Mucosa of gallbladder (tissue), 1 donor: Measurements from ENCODE around the gene FBLN1. TPM values are rescaled to one million over a fixed set of nuclear protein-coding genes. Genes with fewer than 3 reads are reported as not detected.
"Not testable (repeated sequence)": the region's sequence is repeated elsewhere in the genome, so short reads cannot be mapped to it uniquely, and the experiment has no call there.

Experiments
- DNase-seq: peaks from one replicate; pipeline ENCODE4 v3.0.0-alpha.2; 2020; ENCODE audit warnings: low spot score
- total RNA-seq: library from RNA; stranded (reverse); gene quantifications from one replicate; pipeline ENCODE4 v1.2.1, GENCODE V29; 2021
- donor health status: DM: no; HTN: no; CAD: no.

The FBLN1 gene
- total RNA-seq, 1 donor from 2014 or later: 427 TPM

DNA sequence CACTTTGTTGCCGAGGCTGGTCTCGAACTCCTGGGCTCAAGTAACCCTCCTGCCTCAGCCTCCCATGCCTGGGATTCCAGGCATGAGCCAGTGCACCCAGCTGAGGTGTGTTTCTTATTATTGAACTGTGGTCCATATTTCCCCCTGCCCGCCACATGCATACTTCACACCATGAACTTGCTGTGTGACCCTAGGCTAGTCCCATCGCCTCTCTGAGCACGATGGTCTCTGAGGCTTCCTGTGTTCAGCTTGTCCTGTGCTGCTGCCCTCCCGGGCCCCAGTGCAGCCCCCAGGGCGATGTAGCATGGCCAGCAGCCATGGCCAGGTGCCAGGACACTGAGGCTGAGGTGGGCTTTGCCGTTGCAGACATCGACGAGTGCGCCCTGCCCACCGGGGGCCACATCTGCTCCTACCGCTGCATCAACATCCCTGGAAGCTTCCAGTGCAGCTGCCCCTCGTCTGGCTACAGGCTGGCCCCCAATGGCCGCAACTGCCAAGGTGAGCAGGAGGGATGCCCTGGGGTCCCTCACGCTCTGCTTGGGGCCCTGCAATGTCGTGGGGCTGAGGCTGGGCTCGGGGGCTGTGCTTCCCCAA lies 45.7 kb downstream of the FBLN1 start:
- no peak for DNase-seq

DNA sequence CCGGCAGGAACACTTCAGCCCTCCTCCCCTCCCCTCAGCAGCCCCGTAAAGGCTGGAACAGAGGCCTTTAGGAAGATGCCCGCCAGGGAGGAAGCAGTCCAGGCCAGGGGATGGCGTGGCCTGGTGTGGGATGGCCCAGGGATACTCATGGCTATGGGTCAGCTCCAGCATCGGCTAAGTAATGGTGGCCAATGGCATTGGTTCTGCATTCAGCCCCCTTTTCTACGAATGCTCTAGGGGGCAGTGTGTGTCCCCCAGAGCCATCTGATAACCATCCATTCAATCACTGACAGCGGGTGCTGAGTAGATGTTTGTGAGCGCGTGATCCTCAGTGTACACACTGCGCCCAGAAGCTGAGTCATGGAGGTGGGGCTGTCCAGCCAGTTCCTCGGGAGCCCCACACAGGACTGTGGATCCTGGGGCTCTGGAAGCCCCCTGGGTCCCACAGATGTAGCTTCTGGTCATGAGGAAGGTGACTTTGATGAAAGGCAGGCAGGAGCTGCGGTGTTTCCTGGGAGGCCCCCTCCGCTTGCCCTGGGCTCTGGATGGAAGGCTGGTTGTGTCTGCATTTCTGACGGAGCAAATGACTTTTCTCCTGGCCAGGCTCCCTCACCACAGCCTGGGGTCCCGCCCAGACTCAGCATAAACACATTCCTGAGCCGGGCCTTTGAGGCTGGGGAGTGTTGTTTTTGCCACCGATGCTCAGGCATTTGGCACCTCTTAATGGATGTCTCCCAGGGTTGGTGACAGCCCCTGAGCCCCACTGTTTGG lies 46.5 kb downstream of the FBLN1 start:
- DNase-seq: peak; percentile 79

DNA sequence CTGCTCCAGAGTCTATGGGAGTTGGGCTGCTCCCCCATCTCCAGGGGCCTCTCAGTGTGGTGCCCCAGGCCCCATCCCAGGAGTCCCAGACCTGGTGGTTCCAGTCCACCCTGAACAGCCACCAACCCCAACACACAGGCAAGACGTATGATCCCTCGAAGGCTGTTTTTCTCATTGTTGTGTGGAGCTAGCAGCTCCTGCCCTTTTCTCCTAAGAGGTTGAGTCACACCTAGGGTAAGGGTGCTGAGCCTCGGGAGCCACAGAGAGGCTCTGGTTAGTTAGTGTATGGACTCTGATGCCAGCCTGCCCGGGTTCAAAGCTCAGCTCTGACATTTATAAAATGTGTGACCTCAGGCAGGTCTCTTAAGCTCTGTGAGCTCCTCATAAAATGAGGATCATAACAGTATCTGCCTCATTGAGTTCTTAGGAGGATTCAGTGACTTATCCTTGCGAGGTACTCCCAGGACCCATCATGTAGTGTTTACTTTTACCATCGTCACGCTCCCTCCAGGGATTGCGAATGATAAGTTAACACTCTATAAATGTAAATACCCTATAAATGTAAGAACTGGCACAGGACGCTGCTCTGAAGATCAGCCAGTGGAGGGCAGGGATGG lies 47.2 kb downstream of the FBLN1 start:
- DNase-seq: no peak

DNA sequence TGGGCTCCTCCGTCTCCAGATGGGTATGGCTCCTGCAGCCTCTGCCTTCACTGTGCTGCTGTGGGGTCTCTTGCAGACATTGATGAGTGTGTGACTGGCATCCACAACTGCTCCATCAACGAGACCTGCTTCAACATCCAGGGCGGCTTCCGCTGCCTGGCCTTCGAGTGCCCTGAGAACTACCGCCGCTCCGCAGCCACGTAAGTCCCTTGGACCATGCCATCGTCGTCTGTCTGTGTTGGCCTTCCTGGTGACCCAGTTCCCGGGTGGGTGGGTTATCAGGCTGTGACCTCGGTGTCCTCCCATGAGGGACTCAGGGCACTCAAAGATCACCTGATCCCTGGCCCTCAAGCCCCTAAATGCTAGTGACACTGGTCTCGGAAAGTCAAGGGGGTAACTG lies 47.7 kb downstream of the FBLN1 start:
- DNase-seq: no peak

DNA sequence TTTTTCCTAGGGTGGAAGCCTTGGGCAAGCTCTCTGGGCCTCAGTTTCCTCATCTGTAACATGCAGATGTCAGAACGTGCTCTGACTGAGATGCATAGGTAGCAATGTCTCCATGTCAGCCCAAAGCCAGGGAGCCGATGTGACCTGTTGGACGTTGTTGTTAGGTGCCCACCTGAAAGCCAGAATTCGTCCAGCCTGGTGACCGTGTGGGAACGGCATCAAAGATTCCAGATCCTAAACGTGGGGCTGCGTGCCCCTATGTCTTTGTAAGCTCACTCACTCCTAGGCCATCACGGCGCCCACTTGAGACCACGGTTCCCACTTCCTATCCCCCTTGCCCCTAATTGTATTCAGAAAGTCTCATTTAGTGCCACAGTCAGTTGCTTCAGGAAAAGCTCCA lies 48.2 kb downstream of the FBLN1 start:
- no peak for DNase-seq

DNA sequence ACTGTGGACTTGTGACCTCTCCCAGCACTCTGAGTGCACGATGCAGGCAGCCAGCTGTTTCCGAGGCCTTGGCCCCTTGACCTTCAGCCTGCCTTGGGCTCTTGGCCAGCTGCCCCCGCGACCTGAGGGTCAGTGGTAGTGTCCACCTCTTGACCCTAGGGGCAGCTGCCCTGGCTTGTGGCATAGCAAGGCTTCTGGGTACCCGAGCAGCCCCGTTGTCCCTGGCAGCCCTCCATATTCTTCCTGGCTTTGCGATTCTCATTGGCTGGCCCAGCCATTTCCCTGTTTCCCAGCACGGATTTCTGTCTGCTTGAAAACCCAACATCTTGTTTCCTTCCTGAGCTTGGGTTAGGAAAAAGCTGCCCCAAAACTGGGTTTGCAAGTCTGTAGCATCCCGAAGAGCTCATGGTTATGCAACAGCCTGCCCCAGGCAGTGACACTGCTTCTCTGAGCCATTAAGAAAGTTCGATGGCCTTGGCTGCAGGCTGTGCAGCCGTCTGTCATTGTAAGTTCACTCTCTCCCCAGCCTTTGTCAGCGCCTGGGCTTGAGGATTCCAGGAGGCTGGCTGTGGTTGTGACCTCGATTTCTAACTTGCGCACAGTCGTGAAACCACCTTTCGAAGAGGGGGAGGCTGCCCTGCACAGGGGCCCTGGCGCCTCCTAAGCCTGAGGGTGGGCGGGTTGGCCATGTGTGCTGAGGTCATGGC lies 48.8 kb downstream of the FBLN1 start:
- DNase-seq: no peak

DNA sequence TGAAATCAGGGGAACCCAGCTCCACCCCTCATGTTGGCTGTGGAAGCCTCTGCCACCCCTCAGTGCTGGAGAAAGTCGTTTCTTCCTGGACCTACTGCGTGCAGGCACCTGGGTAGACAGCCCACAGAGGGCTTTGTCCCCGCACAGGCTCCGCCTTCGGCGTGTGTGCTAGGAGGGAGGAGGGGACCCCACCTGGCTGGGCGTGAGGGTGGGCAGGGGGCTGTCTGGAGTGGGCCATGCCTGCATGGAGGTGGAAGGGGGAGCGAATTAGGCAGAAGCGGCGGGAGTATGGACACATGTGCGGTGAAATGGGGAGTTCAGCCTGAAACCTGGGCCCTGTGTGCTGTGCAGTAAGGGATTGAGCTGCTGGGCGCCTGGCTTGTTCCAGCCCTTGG lies 49.3 kb downstream of the FBLN1 start:
- no peak for DNase-seq

DNA sequence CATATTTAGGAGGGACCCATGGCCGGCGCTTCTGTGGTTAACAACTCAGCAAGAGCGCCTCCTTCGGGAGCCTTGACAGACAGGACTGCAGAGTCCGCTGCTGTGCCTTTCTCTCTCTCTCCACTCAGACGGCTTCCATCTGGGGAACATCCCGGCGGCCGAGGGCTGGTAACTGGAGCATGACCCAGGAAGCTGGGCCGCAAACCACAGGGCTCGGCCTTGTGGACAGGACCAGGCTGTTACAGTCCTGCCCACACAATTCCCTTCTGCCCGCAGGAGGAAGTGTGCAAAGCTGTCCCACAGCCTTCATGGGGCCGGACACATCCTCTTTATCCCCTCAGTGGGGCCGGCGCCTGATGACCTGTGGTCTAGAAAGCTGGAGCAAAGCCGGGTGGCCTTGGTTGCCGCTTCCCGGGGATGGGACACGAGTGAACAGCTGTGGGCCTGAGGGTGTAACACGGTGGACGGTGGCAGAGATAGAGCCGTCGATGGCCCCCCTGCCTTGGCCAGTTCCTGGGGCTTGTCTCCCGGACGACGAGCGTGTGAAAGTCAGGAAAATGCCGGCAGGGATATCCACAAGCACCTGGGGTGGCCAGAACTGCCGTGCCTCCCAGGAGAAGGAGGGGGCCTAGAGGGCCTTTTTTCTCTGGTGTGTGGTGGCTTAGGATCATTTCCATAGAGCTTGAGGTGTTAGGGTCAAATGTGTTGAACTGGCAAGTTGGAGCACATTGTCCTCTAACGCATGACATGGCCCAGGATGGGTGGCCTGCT lies 50.1 kb downstream of the FBLN1 start:
- DNase-seq: peak; percentile 73

DNA sequence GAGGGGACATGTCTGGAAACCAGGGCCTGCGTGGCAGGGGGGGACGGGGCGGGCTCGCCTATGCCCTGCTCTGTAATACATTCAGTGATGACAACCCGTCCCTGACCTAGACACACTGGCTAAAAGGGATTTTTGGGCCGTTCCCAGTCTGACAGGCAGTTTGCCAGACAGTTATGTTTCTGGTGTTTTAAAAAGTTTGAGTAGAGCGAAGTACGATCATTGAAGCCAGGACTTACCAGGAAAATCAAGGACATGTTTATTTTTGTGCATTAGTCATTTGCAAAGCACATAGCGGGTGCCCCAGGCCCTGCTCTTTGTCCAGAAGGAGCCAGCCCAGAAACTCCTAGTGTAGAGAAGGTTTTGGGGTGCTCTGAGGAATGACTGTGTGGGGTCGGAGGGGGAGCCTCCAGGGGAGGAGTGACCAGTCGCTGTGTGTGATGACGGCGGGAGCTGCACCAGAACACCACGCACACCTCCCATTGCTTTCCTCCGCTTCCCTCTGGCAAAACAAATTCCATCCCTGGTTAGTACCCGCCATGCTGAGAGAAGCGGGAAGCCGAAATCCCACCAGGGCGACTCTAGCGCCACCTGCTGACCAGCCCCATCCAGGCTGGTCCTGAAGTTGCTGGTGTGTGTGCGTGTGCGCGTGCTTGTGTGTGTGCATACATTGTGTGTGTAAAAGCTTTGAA lies 50.8 kb downstream of the FBLN1 start:
- peak; percentile 76 for DNase-seq

DNA sequence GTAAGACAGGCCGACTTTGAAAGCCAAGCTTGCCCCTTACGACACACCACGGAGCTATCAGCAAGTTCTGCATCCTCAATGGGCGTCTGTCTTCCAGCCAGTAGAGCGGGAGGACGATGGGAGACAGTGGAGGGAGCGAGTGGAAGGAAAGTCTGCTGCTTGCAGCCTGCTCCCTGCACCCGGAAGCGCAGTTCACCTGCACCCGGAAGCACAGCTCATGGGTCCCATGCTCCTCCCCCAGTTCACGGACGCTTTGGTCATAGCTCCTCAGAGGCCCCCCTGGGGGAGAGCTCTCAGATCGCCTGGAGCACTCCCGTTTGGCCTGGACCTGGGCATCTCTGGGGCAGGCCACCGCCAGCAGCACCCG lies 51.3 kb downstream of the FBLN1 start:
- no peak for DNase-seq

DNA sequence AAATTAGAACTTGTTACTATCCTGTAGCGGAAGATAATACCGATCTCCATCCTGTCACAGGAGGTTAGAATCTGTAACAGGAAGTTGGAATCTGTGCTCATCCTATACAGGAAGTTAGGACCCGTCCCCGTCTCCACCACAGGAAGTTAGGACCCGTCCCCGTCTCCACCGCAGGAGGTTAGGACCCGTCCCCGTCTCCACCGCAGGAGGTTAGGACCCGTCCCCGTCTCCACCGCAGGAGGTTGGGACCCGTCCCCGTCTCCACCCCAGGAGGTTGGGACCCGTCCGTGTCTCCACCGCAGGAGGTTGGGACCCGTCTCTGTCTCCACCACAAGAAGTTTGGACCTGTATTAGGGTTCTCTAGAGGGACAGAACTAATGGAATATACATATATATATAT lies 52.2 kb downstream of the FBLN1 start:
- no peak for DNase-seq

DNA sequence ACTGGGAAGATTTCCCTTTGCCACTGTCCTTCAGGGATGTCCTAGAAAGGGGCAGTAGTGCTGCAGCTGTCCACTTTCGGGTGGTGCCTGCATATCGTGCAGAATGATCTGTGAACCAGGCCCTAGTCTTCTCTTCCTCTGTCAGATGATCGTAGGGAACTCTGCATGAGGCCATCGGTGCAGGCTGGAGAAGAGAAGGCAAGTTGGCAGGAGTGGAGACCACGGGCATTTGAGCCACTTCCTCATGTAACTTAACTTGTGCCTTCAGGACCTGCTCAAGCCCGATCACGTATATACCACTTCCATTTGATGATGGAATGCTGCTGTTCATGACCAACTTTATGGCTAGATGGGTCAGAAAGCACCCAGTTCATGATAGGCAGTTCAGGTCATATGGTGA lies 55.2 kb downstream of the FBLN1 start:
- DNase-seq: not testable (repeated sequence)

DNA sequence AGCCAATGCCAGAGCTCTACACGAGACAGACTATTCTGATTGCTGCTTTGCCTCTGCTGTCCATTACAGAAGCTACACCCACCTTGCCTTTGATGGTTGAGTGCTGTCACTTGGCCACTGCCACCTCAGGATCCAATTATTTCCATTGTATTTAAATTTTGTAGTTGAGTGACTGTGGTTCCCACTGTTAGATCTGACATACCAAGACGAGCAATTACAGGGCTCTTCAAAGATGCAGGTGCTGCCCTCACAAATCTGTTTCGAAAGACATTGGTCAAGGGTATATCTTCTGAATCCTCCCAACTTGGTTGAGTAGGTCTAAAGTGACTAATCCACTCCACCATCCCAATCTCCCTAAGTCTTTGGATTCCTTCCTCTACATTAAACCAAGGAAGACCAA lies 57.4 kb downstream of the FBLN1 start:
- DNase-seq: not testable (repeated sequence)

DNA sequence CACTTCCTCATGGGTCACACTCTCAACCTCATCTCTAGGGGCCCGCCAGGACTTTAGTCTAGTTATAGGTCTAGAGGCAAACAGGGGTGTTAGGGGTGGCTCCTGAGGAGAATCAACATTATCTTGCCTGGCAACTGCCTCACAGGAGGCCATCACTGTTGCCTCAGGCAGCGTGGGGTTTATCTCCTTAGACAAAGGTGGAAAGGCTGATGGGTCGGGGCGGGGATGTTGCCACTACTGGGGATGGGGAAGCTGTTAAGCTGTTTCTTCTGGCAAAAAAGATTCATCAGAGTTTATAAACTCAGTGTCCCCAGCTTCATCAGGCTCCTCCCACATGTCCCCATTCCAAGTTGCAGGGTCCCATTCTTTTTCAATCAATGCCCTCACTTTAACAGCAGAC lies 58.1 kb downstream of the FBLN1 start:
- not testable (repeated sequence) for DNase-seq

DNA sequence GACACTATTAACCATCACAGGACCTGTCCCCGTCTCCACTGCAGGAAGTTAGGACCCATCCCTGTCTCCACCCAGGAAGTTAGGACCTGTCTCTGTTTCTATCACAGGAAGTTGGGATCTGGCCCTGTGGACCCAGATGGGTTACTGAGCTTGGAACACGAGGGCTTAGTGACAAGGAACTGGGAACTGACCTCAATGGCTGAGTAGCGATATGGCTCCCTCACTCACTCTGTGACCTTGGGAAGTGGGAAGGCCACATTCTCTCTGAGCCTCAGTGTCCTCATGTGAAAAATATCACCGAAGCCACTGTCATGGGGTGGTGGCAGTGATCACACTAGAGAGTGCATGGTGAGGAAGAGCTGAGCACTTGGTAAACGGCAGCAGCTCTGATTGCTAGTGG lies 59.4 kb downstream of the FBLN1 start:
- DNase-seq: no peak

DNA sequence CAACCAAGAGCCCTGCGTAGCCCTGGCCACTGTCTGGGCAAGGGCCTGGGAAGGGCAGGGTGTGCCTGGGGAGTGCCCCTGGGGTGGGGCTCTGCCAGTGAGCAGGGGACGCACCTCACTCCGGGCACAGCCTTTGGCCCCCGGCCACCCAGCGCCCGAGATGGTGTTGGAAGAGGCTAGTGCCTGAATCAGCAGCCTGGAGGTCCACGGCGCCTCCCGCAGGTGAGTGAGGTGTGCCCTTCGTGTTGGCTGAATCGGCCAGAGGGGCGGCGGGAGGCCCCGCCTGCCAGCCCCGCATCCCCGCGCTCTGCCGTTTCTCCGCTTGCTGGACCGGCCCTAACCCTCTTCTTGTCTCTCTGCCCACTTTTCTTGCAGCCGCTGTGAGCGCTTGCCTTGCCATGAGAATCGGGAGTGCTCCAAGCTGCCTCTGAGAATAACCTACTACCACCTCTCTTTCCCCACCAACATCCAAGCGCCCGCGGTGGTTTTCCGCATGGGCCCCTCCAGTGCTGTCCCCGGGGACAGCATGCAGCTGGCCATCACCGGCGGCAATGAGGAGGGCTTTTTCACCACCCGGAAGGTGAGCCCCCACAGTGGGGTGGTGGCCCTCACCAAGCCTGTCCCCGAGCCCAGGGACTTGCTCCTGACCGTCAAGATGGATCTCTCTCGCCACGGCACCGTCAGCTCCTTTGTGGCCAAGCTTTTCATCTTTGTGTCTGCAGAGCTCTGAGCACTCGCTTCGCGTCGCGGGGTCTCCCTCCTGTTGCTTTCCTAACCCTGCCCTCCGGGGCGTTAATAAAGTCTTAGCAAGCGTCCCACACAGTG lies 60.1 kb downstream of the FBLN1 start:
- DNase-seq: no peak

DNA sequence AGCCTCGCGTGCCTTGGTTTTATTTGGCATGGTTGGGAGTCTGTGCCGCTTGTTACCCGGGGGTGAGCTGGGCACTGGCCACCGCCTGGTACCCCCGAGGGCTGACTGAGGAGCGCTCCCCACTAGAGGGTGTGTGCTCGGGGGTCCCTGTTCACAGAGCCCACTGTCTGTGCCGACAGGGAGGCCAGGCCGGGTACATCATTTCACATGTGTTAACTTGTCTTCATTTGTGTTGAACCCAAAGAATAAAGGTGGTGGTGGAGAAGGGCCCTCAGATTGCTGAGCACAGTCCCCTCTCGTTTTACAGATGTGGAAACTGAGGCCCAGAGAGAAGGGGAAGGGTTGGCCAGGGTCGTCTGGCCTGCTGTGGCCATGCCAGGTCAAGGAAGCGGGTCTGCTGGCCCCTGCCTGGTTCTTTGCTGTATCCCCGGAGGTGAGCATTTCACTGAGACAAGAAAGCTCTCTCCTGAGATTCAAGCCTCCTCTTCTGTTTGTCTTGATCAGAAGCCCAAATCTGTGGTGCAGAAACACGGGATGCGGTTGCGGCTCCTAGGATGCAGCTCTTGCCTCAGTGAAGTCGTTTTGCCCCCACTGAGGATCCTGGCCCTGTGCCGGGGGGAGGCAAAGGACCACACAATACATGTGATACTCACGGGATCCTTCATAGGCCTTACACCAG lies 60.8 kb downstream of the FBLN1 start:
- DNase-seq: no peak

DNA sequence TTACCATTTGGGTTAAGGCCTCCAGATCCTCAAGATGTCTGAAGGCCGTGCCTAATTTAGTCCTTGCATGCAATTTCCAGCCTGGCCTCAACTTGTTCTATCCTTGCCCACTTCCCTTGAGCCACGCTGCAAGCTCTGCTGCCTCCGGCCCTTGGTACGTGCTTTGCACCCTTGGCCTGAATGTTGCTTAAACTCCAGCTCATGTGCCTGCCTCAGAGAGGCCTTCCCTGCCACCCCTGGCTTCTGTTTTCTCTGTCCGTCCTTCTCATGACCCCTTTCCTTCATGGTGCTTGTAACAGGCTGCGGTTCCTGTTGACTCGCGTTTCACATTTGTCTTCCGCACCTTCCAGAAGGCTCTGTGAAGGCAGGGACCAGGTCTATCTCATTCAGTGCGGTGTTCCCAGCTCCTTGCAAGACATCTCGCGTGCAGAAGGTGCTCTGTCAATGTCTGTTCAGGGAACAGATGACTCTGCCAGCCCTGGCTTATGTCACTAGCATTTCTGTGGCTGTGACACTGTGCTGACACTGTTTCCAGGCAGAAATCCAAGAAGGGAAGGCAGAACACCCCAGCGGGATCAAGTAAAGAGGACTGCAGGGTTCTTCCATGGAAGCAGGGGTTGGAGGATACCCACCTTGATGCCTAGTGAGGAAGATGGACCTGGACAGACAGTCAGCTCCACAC lies 61.8 kb downstream of the FBLN1 start:
- no peak for DNase-seq

DNA sequence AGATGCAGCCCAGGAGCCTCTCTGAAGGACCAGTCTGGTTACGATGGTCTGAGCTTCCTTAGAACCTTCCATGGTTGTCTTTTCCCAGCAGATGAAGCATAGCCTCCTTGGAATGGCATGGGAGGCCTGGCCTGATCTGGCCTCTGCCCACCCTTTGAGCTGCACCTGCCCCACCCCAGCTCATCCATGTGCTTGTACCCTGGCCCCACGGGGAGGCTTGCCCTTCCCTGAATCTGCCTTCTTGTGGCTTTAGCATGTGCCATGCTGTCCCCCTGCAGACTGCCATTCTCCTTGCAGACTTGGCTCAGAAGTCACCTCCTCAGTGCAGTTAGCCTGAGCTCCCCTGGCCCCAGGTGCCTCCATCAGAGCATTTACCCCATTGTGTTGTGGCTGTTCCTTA lies 62.5 kb downstream of the FBLN1 start:
- DNase-seq: no peak
